ENCODE measurements around the gene SHANK1.

The SHANK1 gene

DNA sequence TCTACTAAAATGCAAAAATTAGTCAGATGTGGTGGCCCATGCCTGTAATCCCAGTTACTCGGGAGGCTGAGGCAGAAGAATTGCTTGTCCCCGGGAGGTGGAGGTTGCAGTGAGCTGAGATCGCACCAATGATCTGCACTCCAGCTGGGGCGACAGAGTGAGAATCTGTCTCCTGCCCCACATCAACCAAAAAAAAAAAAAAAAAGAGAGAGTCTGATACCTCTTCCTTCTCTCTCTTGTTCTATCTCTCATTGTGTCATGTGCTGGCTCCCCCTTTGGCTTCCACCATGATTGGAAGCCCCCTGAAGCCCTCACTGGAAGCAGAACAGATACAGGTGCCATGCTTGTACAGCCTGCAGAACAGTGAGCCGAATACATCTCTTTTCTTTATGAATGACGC, 23.9 kb upstream of the SHANK1 start:
- no peak overlapping the region for H3K27ac Mint-ChIP-seq
- no peaks in the 10 kb centered on the region for H3K4me1 Mint-ChIP-seq (ENCODE audit: low read depth)
- H3K4me3 Mint-ChIP-seq: no peak overlapping the region
- peaks cover 7% of the 10 kb centered on the region for H3K27me3 Mint-ChIP-seq (ENCODE audit: low read depth)
- no peaks in the 10 kb centered on the region for H3K36me3 Mint-ChIP-seq (ENCODE audit: low read depth)
- no peaks in the 10 kb centered on the region for H3K9me3 Mint-ChIP-seq

DNA sequence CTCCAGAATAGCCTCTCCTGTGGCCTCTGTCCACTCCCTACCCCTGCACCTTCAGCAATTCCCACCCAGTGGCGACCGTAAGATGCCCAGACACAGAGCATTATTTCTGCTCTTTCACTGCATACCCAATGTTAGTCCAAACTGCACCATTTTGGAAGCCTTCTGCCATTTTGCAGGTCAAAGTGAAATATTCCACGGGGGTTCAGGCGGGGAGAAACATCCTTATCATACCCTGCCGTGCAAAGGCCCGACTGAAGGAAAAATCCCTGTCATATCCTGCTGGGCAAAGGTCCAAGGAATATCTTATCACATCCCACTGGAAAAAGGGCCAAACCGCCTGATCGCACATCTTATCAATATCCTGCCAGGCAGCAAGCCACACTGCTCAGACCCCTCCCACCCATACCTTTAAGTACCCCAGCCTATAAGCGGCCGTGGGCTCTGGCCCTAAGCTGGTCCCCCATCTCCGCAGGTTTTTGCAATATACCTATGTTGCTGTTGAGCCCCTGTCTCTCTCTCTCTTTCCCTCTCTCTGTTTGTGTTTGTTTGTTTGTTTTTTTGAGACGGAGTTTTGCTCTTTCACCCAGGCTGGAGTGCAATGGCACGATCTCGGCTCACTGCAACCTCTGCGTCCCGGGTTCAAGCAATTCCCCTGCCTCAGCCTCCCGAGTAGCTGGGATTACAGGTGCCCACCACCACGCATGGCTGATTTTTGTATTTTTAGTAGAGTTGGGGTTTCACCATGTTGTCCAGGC, 21.8 kb upstream of the SHANK1 start:
- H3K27me3 Mint-ChIP-seq (ENCODE audit: low read depth): peaks cover 9% of the 10 kb centered on the region
- H3K36me3 Mint-ChIP-seq (ENCODE audit: low read depth): no peaks in the 10 kb centered on the region
- H3K9me3 Mint-ChIP-seq: no peaks in the 10 kb centered on the region
- no peaks in the 10 kb centered on the region for H3K4me1 Mint-ChIP-seq (ENCODE audit: low read depth)
- no peak overlapping the region for H3K4me3 Mint-ChIP-seq
- H3K27ac Mint-ChIP-seq: no peak overlapping the region

DNA sequence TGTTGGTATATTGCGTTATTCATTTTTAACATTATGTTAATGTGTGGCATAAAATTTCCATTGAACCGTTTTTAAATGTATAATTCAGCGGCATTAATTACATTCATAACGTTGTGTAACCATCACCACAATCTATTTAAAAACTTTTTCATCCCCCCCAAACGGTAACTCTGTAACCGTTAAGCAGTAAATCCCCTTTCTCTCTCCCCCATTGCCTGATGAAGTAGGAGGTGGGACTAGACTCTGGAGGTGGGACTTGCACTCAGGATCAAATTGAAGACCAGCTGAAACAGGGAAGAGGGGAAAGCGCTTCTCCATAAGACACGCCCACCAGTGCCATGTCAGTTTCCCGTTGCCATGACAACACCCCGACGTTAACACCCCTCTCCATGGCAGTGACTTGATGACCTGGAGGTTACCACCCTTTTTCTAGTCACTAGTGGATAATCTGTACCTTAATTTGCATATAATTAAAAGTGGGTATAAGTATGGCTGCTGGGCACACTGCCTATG, 20.4 kb upstream of the SHANK1 start:
- H3K4me1 Mint-ChIP-seq (ENCODE audit: low read depth): no peaks in the 10 kb centered on the region
- H3K9me3 Mint-ChIP-seq: no peaks in the 10 kb centered on the region
- no peak overlapping the region for H3K27ac Mint-ChIP-seq
- no peak overlapping the region for H3K4me3 Mint-ChIP-seq
- no peaks in the 10 kb centered on the region for H3K36me3 Mint-ChIP-seq (ENCODE audit: low read depth)
- peaks cover 12% of the 10 kb centered on the region for H3K27me3 Mint-ChIP-seq (ENCODE audit: low read depth)

DNA sequence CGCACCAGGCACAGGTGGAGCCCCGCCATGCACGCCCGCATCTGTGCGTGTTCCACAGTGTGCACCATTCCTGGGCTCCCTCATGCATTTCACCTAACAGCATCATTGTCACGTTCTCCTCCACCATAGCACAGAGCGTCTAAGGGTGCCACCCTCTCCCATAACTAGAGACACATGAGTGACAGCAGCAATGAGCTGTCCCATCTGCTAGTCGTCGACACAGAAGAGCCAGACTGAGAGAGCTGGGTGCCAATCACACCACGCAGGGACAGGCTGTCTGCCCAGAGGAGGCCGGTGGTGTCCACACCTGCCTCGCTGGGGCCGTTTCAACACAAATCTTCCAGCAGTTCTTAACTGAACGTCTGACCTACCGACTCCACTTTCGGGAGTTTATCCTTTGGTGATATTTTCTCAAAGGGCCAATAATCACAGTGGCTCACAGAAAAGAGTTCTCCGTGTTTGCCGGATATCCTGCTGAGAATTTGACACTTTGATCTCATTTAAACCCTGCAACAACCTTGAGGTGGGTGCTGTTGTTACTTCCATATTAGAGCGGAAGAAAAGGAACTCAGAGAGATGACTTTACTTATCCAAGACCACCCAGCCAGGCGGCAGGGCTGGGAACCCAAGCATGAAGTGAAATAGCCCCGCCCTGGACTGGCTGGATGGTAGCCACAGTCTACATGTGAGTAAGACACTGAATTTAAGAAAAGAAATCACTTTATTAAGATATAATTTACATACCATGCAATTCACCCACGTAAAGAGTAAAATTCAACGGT, 19.7 kb upstream of the SHANK1 start:
- Mint-ChIP-seq H3K4me1 (ENCODE audit: low read depth) (no peaks in the 10 kb centered on the region), H3K27me3 (ENCODE audit: low read depth) (peaks cover 12% of the 10 kb centered on the region), H3K4me3 (no peak overlapping the region), H3K27ac (no peak overlapping the region), H3K36me3 (ENCODE audit: low read depth) (no peaks in the 10 kb centered on the region), H3K9me3 (no peaks in the 10 kb centered on the region)

DNA sequence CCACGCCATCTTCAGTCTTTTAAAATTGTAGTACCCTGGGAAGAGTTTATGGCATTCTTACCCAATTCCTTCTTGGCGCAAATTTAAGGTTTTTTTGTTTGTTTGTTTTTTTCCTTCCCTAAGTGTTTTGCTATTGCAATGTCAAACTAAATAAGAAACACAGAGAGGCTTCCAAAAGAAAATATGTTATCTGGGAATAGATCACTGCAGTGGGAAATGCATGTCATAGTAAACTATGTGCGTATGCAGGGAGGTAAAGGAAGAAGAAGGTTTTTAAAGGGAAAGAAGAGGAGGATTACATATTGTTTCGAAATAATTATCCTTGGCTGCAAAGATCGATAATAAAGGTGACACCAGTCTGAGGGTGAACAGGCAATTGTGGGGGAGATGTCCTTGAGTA, 16.7 kb upstream of the SHANK1 start:
- Mint-ChIP-seq H3K4me3 (no peak overlapping the region), H3K36me3 (ENCODE audit: low read depth) (no peaks in the 10 kb centered on the region), H3K4me1 (ENCODE audit: low read depth) (no peaks in the 10 kb centered on the region), H3K27ac (no peak overlapping the region), H3K9me3 (no peaks in the 10 kb centered on the region), H3K27me3 (ENCODE audit: low read depth) (peaks cover 15% of the 10 kb centered on the region)

DNA sequence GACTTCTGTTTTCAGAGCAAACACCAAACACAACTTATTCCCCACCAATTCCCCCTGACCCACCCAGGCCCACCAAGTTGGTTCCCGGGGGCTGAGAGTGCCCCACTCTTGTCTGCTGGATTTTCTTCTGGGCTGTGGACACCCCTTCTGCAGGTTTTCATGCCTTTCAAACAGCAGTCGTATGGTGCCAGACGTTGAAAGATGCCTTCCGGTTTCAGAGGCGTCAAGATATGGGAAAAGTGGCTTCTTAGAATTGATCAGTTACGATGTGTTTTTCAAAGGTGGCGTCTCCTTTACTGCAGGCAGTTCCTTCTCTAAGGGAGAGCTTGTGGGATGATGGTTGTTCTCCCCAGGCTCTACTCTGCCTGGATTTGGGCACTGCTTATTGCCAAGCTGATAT, 16.3 kb upstream of the SHANK1 start:
- Mint-ChIP-seq H3K27me3 (ENCODE audit: low read depth) (peaks cover 15% of the 10 kb centered on the region), H3K36me3 (ENCODE audit: low read depth) (no peaks in the 10 kb centered on the region), H3K9me3 (no peaks in the 10 kb centered on the region), H3K27ac (no peak overlapping the region), H3K4me1 (ENCODE audit: low read depth) (no peaks in the 10 kb centered on the region), H3K4me3 (no peak overlapping the region)

DNA sequence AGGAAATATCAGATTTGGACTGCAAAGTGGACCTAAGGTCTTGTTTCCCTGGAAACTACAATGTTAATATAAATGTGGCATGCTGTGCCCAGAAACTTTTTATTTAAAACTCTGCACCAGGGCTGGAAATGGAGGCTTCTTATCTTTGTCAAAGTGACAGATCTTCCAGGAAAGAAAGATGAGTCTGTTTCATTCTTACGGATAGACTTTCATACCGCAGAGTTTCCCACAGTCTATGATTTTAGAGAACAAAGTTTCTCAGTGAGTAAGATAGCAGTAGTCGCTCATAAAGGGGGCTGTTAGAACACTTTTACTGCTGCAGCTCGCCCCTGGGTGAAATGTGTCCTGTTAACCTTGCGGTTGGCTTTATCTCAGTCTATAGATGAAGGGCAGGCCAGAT, 10.3 kb upstream of the SHANK1 start:
- Mint-ChIP-seq H3K9me3 (peaks cover 3% of the 10 kb centered on the region), H3K36me3 (ENCODE audit: low read depth) (no peaks in the 10 kb centered on the region), H3K27me3 (ENCODE audit: low read depth) (peaks cover 4% of the 10 kb centered on the region), H3K27ac (no peak overlapping the region), H3K4me3 (no peak overlapping the region), H3K4me1 (ENCODE audit: low read depth) (peaks cover 10% of the 10 kb centered on the region)

DNA sequence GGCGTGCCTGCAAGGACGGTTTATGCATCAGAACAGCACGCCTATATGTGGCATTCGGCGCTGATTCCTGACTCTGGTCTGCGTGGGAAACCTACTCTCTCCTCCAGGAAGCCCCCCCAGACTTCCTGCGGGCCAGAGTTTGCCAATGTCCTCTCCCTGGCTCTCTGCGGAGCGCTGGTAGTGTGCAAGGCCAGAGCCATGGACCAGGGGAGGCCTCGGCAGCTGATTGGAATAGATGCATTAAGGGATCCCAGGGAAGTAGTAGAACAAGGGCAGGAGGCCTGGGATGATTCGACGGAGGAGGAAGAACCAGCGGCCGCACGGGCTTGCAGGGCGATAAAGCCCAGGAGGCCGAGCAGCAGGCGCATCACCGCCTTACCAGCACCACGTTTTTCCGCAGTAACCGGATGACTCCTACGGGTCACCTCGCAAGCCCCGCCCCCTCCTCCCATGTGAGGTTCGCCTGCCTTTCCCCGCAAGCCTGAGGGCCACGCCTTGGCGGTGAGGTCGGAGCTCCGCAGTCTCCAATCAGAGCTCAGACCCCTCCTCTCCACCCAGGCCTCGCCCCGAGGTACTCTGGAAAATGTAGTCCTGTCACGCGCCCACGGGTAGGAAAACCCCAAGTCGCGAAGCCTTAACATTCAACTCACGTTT, 8.6 kb upstream of the SHANK1 start:
- Mint-ChIP-seq H3K4me1 (ENCODE audit: low read depth) (peaks cover 10% of the 10 kb centered on the region), H3K4me3 (peak overlapping the region; percentile 56), H3K9me3 (peaks cover 3% of the 10 kb centered on the region), H3K27me3 (ENCODE audit: low read depth) (peaks cover 14% of the 10 kb centered on the region), H3K36me3 (ENCODE audit: low read depth) (no peaks in the 10 kb centered on the region), H3K27ac (peak overlapping the region; percentile 6)

DNA sequence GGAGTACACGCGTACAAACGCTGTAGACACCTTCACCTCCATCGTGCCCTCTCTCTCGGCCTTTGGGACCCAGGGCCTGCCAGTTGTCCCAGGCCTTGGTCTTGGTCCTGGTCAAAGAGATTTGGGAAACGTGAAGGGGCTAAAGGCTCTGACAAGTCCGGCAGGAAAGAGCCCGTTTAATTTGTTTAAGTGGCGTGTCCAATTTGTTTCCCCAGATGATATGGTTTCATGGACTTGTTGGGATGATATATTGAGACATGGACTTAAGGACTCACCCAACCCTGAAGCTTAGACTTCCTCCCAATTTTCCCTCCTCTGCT, 6.3 kb upstream of the SHANK1 start:
- no peaks in the 10 kb centered on the region for H3K36me3 Mint-ChIP-seq (ENCODE audit: low read depth)
- H3K27ac Mint-ChIP-seq: peak overlapping the region; percentile 55
- H3K9me3 Mint-ChIP-seq: peaks cover 3% of the 10 kb centered on the region
- H3K27me3 Mint-ChIP-seq (ENCODE audit: low read depth): peaks cover 37% of the 10 kb centered on the region
- peak overlapping the region; percentile 85 for H3K4me3 Mint-ChIP-seq
- peaks cover 14% of the 10 kb centered on the region for H3K4me1 Mint-ChIP-seq (ENCODE audit: low read depth)

DNA sequence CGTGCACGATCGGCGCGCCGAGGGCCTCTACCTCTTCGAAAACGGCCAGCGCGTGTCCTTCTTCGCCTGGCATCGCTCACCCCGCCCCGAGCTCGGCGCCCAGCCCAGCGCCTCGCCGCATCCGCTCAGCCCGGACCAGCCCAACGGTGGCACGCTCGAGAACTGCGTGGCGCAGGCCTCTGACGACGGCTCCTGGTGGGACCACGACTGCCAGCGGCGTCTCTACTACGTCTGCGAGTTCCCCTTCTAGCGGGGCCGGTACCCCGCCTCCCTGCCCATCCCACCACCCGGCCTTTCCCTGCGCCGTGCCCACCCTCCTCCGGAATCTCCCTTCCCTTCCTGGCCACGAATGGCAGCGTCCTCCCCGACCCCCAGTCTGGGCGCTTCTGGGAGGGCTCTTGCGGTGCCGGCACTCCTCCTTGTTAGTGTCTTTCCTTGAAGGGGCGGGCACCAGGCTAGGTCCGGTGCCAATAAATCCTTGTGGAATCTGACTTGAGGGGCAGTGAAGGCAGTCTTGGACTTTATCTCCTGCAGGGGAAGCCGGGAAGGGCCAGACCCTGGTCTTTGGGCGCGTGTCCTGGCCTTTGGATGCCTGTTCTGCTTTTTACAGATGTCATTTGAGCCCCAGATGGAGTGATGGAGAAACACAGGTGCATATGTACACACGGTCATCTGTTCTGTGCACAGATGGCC, 5.8 kb upstream of the SHANK1 start:
- peaks cover 42% of the 10 kb centered on the region for H3K27me3 Mint-ChIP-seq (ENCODE audit: low read depth)
- no peaks in the 10 kb centered on the region for H3K36me3 Mint-ChIP-seq (ENCODE audit: low read depth)
- H3K27ac Mint-ChIP-seq: peak overlapping the region; percentile 83

DNA sequence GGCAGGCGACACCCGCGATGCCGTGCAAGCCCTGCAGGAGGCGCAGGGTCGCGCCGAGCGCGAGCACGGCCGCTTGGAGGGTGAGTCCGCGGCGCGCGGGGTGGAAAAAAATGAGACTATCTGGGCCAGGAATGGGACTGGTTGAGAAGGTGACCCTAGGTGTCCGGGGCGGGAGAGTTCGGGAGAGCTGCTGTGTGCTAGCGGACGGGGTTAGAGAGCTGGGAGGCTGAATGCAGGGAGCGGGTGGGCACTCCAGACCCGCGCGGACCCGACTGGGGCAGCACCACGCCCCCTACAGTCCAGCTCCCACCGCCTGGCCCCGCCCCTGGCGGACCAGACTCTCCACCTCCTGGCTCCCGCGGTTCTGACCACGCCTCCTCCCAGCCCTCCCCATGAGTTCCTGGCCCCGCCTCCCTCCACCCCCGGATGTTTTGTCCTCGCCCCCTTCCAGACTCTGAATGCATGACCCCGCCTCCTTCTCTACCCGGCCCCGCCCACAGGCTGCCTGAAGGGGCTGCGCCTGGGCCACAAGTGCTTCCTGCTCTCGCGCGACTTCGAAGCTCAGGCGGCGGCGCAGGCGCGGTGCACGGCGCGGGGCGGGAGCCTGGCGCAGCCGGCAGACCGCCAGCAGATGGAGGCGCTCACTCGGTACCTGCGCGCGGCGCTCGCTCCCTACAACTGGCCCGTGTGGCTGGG, 5.1 kb upstream of the SHANK1 start:
- Mint-ChIP-seq H3K27ac (peak overlapping the region; percentile 83), H3K4me3 (peak overlapping the region; percentile 85), H3K4me1 (ENCODE audit: low read depth) (peaks cover 18% of the 10 kb centered on the region), H3K9me3 (peaks cover 3% of the 10 kb centered on the region), H3K36me3 (ENCODE audit: low read depth) (no peaks in the 10 kb centered on the region), H3K27me3 (ENCODE audit: low read depth) (peaks cover 48% of the 10 kb centered on the region)

More for the DNA sequence above, 5.8 kb upstream of the SHANK1 start:
- Mint-ChIP-seq H3K4me3 (peak overlapping the region; percentile 85), H3K4me1 (ENCODE audit: low read depth) (peaks cover 16% of the 10 kb centered on the region), H3K9me3 (peaks cover 3% of the 10 kb centered on the region)

DNA sequence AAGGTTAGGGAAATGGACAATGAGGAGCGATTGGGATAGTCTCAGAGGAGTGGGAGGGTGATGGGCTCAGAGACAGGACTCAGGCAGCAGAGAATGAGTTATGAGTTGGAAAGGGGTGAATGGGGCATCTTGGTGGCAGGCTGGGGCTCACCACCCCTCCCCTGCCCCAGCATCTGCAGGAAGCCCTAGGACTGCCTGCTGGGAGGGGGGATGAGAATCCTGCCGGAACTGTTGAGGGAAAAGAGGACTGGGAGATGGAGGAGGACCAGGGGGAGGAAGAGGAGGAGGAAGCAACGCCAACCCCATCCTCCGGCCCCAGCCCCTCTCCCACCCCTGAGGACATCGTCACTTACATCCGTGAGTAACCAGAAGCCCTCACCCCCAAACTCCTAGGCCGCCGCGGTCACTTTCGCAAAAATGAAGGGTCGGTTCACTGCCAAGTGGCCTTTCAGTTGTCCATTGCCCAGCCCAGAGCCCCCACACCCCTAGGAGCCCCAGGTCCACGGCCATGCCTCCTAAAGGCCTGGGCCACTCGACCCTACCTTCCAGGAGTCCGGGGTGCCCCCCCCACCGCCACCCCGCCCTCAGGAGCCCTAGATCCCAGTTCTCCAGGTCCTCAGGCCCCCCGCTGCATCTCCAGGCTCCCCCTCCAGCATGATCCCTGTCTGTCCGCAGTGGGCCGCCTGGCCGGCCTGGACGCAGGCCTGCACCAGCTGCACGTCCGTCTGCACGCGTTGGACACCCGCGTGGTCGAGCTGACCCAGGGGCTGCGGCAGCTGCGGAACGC, 4.3 kb upstream of the SHANK1 start:
- Mint-ChIP-seq H3K27ac (no peak overlapping the region), H3K9me3 (peaks cover 3% of the 10 kb centered on the region), H3K4me1 (ENCODE audit: low read depth) (peaks cover 18% of the 10 kb centered on the region), H3K36me3 (ENCODE audit: low read depth) (no peaks in the 10 kb centered on the region), H3K4me3 (peak overlapping the region; percentile 85), H3K27me3 (ENCODE audit: low read depth) (peaks cover 48% of the 10 kb centered on the region)

DNA sequence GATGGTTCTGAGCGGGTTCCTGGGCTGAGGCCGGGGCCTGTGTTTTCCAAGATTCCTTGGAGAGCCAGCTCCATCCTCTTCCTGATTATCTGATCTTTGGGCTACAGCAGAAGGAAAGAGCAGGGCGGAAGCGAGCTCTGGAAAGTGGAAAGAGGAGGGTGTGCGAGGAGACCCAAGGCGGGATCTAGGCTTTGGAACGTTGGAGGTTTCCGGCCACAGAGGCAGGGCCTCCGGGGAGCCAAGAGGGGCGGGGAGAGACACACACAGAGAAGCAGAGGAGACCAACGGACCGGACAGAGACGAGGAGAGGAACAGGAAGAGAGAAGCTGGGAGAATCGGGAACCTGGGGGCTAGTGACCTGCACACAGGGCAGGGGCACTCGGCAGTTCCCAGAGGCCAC, 3.5 kb upstream of the SHANK1 start, which contains the start of gene CLEC11A:
TSS of gene CLEC11A (plus strand) at position 296 of the 400 bp plus-strand sequence. CDS start 162 bp downstream, outside the sequence.
- Mint-ChIP-seq H3K4me1 (ENCODE audit: low read depth) (peaks cover 17% of the 10 kb centered on the region), H3K36me3 (ENCODE audit: low read depth) (no peaks in the 10 kb centered on the region), H3K27me3 (ENCODE audit: low read depth) (peaks cover 48% of the 10 kb centered on the region), H3K27ac (peak within 1 kb of the TSS; percentile 47), H3K4me3 (peak within 1 kb of the TSS; percentile 60), H3K9me3 (peaks cover 2% of the 10 kb centered on the region)
